Activated CD4-positive, CD25-positive, alpha-beta regulatory T cell treated with anti-CD3 and anti-CD28 coated beads, Interleukin-2, amount 50 U/mL, for 16 hours (primary cell): Measurements from ENCODE around the gene APLNR.

Experiments used
- DNase-seq: peaks from one replicate; pipeline ENCODE4 v3.0.0-alpha.2; 2020; ENCODE audit warnings: low read depth, low spot score

The APLNR gene

DNA sequence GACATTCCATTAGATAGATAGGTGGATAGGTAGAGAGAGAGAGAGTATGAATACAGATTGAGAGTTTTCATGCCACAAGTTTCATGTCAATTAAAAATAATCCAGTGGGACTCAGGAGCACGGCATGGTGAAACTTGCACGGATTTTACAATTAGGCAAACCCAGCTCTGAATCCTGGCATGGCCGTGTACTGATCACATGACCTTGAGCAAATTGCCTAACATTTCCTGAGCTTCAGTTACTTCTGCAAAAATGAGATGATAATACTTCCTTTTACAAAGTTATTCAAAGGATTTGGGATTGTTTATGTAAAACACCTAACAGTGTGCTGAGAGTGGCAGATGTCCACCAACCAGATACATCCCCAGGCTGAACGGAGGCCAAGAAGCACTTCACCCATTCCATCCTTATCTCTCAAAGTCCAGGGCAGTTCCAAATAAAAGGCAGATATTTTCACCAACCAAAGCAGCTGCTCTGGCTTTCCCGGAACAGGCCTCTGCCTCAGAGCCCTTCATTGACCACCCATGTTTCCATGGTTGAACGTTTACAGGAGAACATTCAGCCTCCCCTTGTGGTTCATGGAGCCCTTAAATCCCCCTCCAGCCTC, 17.9 kb downstream of the APLNR start:
- DNase-seq = no peak

DNA sequence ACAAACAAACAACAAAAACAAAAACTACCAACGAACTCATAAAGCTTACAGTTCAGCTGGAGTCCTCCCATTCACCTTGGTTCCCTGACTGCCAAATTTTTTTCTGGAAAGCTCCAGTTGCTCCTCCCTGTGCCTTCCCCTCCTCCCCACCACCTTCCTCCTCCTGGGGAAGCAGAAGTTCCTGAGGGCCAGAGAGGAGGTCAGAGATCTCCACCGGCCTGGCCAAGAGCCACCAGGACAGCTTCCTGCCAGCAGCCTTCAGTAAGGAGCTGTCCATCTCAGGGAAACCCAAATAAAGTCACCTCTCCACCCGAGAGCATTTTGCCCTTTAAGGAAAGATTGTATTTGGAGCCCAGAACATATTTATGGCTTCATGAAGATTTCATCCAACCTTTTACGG, 20.0 kb downstream of the APLNR start:
- DNase-seq = no peak

DNA sequence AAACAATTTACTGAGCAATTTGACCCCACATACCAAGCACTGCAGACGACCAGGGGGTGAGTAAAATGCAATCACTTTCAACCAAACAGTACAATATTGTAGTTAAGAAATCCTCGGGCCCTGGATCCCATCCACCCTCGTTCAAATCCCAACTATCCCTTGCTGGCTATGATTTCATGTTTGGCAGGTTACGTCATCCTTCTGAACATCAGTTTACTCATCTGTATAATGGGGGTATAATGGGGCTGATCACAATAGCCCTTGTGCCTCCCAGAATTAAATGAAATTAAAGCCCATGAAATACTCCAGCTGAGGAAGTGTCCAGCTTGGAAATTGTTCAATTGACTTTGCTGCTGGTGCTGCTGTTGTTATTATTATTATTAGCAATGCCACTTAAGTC, 20.6 kb downstream of the APLNR start:
- DNase-seq = no peak

DNA sequence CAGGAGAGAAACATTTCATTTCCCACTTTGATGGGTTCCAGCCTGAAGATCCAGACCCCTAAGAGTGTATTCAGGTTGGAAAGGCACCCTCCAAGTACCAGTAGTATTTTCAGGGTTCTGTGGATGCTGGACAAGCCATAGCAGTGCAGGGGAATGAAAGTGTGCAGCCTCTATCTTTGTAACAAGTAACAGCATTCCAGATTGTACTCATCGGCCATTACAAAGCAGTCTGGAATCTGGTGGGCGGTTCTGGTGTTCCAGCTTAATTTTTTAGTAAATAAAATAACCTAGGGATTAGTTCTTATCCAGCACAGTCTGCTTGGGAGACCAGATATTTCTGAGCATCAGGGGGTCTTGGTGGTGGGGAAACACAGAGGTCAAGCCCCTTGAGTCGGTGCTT, 22.6 kb downstream of the APLNR start:
- no peak for DNase-seq

DNA sequence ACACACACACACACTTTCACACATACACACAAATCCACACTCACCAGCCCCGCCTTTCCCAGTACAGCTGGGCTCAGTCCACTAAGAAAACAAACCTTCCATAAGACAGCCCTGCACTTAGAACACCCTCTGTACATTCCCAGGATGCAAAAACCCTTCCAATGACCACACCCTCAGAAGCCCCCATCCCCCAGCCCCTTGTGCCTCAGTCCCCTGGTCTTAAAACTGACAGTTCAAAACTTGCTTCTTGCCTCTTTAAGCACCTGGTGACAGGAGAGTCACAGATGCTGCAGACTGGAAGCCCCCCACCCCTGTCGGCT, 23.0 kb downstream of the APLNR start:
- no peak for DNase-seq

DNA sequence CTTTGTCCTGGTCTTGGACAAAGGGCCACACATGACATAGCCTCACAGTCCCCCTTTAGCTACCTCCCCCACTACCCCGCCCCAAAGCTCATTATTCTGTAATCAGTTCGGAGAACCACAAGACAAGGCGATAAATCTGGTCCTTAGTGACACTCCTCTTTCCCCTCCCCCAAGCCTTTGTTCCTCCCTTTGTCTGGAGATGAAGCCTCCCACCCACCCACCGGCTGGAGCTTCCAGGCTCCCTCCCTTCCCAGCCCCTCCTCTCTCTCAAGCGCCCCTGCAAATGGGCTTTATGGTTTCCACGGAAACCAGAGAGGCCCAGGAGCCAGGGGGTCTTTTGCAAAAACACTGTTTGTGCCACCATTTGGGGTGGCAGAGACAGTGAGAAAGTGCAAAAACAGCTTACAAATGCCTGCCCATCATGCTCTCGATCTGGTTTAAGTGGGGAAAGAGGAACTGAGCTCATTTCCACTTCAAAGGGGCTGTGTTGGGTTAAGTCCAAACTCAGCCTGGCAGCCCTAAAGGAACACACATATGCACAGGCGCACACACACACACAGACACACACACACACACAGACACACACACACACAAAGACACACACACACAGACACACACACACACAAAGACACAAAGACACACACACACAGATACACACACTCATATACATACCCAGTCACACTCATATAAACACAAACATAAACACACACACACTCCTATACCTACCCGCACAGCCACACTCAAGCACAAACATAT, 23.5 kb downstream of the APLNR start:
- no peak for DNase-seq

DNA sequence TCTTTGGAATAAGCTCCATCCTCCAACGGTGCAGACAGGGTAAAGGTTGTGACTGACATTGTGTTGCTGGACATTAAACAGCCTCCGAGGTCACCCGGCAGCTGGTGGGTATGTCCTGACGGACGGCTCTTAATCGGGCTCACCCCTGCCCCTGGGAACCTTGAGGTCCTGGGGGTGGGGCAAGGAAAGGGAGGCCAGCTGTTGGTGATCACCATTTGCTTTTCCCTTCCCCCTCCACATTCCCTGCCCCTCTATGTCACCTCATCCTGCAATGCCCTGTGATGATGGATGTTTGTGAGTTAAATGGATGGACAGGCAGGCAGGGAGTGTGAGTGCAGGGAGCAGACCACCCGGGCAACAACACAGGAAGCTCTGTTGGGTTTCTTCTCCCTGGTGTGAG, 26.3 kb downstream of the APLNR start:
- no peak for DNase-seq

DNA sequence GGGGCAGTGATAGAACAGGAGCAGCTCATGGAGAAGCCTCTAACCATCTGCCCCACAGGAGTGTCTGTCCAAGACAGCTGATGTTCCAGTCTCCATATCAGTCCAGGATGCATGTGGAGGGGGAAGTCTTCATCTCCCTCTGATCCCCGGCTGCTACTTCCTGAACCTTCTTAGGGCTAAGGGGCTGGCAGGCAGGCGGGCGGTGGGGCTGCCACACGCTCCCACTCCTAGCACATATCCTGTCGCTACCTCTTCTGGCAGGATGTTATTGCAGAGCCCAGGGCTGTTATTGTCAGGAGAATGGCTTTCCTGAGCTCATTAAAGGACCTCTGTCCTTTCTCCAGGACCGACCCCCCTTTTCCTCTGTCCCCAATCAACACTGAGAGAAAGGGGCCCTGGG, 29.9 kb downstream of the APLNR start:
- DNase-seq = no peak

DNA sequence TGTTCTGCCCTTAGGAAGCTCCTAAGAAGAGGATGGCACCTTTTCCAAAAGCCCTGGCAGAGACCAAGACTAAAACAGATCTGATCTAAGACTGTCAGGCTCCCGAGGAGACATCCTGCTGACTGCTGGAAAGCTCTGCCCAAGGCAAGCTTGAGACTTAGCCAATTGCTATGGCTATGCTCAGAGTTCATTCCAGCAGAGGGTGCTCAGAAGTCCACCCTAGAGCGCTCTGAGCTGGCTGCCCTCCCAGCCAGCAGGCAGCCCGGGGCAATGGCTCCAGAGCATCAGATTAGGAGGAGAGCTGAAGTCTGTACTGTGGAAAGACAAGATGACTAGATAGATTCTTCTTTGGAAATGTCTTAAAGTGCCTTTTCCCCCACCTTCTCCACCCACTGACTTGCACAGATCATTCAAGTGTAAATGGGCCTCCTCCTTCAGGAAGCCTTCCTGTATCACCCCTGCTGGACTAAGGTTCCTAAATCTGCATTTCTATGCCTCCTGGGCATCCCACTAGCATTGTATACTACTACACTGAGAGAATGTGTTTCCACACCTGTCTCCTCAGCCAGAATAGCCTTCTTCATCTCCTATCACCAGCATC, 31.9 kb downstream of the APLNR start:
- DNase-seq = no peak

DNA sequence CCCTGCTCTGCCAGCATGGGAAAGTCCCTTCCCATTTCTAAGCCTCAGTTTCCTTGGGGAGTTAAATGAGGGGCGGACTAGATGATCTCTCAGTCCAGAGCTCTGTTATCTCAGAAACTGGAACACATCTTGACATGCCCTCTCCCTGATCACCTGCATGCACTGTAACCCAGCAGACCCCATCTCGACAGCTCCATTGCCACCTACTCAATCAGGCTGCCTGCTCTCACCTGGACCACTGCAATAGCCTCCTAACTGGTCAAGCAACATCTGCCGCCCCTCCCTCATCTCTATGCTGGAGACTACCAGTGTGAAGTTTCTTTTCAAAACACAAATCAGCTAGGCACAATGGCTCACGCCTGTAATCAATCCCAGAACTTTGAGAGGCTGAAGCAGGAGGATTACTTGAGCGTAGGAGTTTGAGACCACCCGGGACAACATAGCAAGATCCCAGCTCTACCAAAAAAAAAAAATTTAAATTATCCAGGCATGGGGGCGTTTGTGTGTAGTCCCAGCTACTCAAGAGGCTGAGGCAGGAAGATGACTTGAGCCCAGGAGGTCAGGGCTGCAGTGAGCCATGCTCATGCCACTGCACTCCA, 33.1 kb downstream of the APLNR start:
- no peak for DNase-seq

DNA sequence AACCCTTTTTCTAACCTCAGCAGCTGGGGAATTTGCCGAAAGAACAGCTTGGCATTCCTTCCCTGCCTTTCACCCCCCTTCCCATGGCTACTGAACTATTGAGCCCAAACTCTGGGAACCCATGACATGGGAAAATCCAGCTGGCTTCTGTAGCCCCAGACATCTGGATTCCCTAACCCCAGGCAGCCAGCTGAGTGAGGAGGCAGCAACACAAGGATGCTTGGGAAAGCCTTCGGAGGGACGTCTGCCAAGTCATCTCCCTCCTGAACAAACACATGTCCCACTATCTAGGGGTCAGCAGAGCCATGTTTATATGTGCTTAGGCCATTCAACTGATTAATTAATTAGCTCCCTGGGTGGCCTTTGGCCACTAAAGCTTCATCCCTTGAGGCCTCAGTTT, 33.7 kb downstream of the APLNR start:
- no peak for DNase-seq

DNA sequence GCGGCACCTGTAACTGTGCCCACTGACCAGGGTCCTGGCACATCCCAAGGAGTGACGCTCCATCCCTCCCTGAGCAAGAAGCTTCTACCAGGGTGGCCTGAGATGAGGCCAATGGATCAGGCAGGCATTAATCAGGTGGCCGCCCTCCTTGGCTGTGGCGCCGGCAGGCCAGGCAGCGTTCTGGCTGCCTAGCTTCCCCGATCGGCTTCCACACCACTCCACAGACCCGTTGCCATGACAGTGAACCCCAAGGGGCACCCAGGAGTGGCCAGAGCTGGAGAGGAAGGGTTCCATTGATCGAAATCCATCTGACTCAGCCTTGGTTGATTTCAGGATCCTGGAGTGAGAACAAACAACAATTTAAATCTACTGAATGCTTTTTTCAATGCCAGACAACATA, 34.8 kb downstream of the APLNR start:
- DNase-seq = no peak

DNA sequence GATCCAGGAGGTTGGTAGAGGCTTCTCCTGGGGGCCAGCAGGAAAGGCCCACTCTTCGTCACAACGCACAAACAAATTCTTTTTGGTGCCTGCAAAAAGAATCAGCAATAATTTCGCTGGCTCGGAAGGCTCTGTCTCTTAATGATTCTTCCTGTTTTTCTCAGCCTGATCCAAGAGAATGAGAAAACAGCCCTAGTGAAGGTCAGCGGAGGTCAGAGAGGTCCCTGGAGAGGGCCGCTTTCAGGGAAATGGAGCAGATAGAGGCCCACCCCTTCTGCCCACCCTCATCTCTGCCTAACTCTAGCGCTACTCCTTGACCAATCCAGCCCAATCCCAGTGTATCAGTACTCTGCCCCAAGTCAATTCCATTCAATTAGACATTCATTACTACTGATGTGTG, 36.1 kb downstream of the APLNR start:
- no peak for DNase-seq

DNA sequence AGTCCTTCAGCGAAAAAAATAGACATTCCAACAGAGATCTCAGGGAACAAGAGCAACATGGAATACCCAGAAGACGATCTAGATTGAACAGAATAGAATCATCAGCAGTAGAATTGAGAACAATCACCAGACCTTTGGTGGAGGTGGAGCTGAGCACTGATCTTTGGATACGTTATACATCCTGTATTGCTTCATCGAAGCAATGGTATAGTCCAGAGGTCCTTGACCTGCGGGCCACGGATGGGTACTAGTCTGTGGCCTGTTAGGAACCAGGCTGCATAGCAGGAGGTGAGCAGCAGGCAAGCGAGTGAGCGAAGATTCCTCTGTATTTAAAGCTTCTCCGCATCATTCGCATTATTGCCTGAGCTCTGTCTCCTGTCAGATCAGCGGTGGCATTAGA, 37.7 kb downstream of the APLNR start:
- no peak for DNase-seq

DNA sequence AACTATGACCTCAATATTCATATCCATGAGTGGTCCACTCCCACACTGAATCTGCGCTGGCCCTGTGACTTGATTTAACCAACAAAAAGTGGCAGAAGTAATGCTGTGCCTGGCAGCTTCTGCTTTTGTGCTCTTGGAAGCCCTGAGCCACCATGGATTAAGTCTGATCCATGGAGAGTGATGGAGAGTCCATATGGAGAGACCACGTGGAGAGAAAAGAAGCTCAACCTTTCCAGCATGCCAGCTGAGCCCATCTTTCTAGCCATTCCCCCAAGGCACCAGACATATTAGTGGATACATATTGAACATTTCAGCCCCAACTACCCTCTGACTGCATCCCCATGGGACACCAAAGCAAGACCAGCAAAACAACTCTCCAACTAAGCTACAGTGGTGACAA, 39.3 kb downstream of the APLNR start:
- DNase-seq = no peak

DNA sequence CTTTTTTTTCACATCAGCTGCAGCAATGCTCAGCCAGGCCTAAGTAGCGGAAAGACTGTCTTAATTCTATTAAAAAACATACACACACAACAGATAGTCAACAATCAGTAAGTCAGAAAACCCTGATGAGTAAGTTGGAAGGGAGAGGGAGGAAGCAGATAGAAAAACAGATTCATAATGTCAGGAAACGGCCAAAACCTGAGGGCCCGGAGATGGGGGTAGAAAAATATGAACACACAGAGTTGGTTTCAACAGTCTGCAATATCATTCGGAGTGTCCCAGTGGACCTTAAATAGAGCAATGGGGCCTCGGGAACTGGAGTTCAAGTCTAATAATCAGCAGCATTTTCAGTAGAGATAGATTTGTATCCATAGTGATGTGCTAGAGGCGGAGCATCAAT, 40.5 kb downstream of the APLNR start:
- no peak for DNase-seq

DNA sequence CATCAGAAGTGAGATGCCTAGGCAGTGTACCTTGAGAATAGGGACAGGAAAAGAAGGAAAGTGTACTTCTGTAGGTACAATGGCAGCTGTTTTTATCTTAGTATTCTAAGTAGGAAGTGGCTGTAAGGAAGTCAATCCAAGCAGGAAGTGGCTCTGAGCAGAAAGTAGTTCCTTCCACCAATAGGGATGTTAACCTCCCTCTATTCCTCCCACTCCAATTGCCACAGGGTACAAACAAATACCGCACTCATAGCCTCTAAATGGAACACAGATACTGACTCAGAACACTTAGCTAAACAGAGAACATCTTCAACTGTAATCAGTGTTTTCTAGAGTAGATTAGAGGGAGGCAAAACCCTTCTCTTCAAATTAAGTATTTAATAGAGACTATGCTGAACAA, 44.7 kb downstream of the APLNR start:
- DNase-seq = no peak

DNA sequence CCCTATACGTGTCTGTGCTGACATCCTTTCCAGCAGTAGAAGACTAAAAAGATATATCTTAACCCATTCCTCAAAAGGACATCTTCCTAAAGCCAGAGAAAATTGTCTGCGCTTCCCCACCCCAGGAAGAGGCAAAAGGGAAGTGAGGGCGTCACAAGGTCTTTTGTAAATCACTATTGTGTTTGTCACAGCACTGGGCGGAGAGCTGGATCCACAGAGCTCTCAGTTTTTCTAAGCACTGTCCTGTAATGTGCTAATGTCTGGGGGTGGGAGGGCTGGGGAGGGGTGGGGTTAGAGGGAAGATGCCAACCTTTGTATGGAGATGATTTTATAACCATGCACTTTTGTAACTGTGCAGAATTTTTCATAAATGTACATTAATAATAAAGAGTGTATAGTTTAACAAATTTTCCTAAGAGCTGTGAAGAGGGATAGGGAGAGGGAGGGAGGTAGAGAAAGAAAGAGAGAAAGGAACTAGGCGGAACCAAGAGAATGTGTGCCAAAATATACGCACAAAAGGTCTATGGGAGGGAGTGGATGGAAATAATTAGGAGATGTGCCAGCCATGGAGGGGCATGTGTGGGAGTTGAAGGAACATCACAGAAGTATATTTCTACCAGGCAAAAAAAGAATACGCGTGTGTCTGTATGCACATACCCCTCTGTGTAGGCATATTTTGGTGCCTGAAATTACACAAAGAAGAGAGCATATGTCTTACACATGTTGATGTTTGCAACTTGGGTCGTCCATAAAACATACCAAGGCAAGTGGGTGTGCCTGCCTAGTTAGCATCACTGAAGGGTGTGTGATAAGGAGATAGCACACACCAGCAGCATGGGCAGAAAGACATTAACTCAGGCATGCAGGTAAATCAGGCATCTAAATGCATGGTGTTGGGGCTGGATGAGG, 45.5 kb downstream of the APLNR start:
- no peak for DNase-seq

DNA sequence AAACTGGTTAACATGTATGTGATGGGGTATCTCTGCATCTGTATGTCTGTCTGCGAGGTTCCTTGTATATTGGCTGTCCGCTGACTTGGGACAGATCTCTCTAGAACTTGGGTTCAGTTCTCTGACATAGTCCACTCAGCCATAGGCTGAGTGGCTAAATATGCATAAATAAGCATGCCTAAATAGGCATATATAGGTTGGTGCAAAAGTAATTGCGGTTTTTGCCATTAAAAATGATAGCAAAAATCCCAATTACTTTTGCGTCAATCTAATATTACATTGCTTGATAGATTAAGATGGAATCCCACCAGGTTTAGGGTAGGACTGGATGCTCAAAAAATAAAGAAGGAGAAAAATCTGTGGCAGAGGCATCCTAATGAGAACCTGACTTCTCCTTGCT, 46.5 kb downstream of the APLNR start:
- no peak for DNase-seq
